ENCODE data around the gene ZMPSTE24.
"Not testable (repeated sequence)": the region's sequence is repeated elsewhere in the genome, so short reads cannot be mapped to it uniquely, and the experiment has no call there.

ZMPSTE24 gene

DNA sequence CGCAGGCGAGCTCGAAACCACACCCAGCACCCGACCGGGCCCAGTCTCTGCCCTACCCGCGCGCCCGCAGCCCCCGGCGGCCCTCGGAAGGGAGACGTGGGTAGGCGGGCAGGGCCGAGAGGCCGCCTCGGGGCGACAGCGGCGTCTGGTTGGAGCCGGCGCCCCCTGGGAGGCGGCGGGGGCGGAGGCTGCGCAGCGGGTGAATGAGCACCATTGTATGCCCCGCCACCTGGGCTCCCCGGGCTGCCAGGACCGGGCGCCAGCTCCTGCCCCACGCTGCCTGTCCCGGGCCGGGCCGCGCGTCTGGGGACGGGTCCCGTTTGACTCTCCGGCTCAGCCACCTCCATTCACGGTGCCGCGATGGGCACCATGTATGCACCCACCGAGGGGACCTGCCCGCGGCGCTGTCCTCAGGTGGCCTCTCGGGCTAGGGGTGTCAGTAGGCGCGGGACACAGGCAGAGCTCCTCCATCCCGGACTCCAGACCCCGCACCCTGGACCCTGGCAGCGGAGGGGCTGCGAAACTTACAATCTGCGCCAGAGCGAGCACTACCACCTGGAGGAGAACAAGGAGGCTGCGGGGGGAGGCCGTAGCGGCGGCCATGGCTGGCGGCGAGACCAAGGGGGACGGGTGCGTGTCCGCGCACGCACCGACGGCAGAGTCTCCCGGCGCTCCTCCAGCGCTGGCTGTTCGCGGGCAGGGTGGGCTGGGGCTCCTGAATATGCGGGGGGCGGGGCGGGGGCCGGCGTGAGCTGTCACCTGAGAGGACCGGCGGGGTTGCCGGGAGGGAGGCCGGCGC, 58.8 kb downstream of the ZMPSTE24 start, which contains the start of gene COL9A2:
TSS of gene COL9A2 (minus strand) at position 692 of the 799 bp plus-strand sequence. CDS start at position 603, 89 bp downstream.
- H3K4me3 ChIP-seq (replicated peaks; ENCODE audit: low read depth, low read length) = peak within 1 kb of the TSS; percentile 58

GRCh38 chr1:40317394-40318074, 59.5 kb downstream of the ZMPSTE24 start:
- Histone ChIP-seq H3K36me3 (ENCODE audit: control insufficient read depth, insufficient read depth, low read length) (no peaks in the 10 kb centered on the region), H3K27me3 (replicated peaks; ENCODE audit: control insufficient read depth, insufficient read depth, low read length) (no peaks in the 10 kb centered on the region; the same call in none of the 2 replicates), H3K4me3 (replicated peaks; ENCODE audit: low read depth, low read length) (no peak overlapping the region)
- no peak for DNase-seq (ENCODE audit: extremely low read depth, insufficient read length)
- TF ChIP-seq CTCF (IDR thresholded peaks at IDR 0.05; ENCODE audit: insufficient read depth, low read length, poor library complexity, severe bottlenecking) = no peak

More for the DNA sequence above, 58.8 kb downstream of the ZMPSTE24 start, which contains the start of gene COL9A2:
- Histone ChIP-seq H3K27me3 (replicated peaks; ENCODE audit: control insufficient read depth, insufficient read depth, low read length) (no peaks in the 10 kb centered on the region; the same call in none of the 2 replicates), H3K36me3 (ENCODE audit: control insufficient read depth, insufficient read depth, low read length) (no peaks in the 10 kb centered on the region)
- DNase-seq (ENCODE audit: extremely low read depth, insufficient read length) = peak; percentile 85
- no peak for TF ChIP-seq CTCF (IDR thresholded peaks at IDR 0.05; ENCODE audit: insufficient read depth, low read length, poor library complexity, severe bottlenecking)

GRCh38 chr1:40318476-40318875, 60.4 kb downstream of the ZMPSTE24 start:
- Histone ChIP-seq H3K4me3 (replicated peaks; ENCODE audit: low read depth, low read length) (no peak overlapping the region), H3K27me3 (replicated peaks; ENCODE audit: control insufficient read depth, insufficient read depth, low read length) (no peaks in the 10 kb centered on the region; the same call in none of the 2 replicates), H3K36me3 (ENCODE audit: control insufficient read depth, insufficient read depth, low read length) (no peaks in the 10 kb centered on the region)
- no peak for DNase-seq (ENCODE audit: extremely low read depth, insufficient read length)
- no peak for TF ChIP-seq CTCF (IDR thresholded peaks at IDR 0.05; ENCODE audit: insufficient read depth, low read length, poor library complexity, severe bottlenecking)

DNA sequence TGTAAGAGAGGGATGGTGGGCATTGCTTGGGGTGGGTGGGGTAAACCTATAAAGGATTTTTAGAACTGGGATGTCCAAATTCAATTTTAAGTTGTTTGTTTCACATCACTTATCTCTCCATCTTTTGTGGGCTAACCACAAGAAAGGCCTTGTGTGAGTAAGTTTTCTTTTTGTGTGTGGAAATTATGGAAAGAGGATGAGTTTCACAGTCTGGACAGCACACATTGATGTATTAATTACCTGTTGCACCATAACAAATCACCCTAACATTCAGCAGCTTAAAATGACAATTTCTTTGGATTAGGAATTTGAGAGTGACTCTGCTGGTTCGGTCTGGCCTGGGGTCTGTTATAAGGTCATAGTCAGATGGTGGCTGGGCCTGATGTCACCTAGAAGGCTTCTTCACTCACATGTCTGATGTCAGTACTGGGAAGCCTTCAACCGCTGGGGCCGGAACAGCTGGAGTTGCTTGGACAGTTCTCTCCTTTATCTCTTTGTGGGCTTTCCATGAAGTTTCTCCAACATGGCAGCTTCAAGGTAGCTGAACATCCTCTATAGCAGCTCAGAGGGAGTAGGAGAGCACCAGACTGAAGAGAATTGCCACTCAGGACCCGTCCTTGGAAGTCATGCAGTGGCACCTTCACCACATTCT, 61.1 kb downstream of the ZMPSTE24 start:
- H3K27me3 ChIP-seq (replicated peaks; ENCODE audit: control insufficient read depth, insufficient read depth, low read length) = no peaks in the 10 kb centered on the region; the same call in none of the 2 replicates
- H3K36me3 ChIP-seq (ENCODE audit: control insufficient read depth, insufficient read depth, low read length) = no peaks in the 10 kb centered on the region
- TF ChIP-seq CTCF (IDR thresholded peaks at IDR 0.05; ENCODE audit: insufficient read depth, low read length, poor library complexity, severe bottlenecking) = no peak
- no peak overlapping the region for H3K4me3 ChIP-seq (replicated peaks; ENCODE audit: low read depth, low read length)
- DNase-seq (ENCODE audit: extremely low read depth, insufficient read length) = no peak

- not testable (repeated sequence) for H3K4me3 ChIP-seq (replicated peaks; ENCODE audit: low read depth, low read length); H3K27me3 ChIP-seq (replicated peaks; ENCODE audit: control insufficient read depth, insufficient read depth, low read length); H3K36me3 ChIP-seq (ENCODE audit: control insufficient read depth, insufficient read depth, low read length); DNase-seq (ENCODE audit: extremely low read depth, insufficient read length)
These were observed 73.4 kb downstream of the ZMPSTE24 start for GRCh38 chr1:40331403-40331802.

- TF ChIP-seq CTCF (IDR thresholded peaks at IDR 0.05; ENCODE audit: insufficient read depth, low read length, poor library complexity, severe bottlenecking) = no peak
- Histone ChIP-seq H3K4me3 (replicated peaks; ENCODE audit: low read depth, low read length) (no peak overlapping the region), H3K27me3 (replicated peaks; ENCODE audit: control insufficient read depth, insufficient read depth, low read length) (no peaks in the 10 kb centered on the region), H3K36me3 (ENCODE audit: control insufficient read depth, insufficient read depth, low read length) (no peaks in the 10 kb centered on the region)
- DNase-seq (ENCODE audit: extremely low read depth, insufficient read length) = no peak
These were observed 74.7 kb downstream of the ZMPSTE24 start for GRCh38 chr1:40332695-40333094.

Measured in GM06990 (cell line).